GM18873 (cell line): ENCODE data around the gene VAV2.

Experiments
- ATAC-seq: cut with Tn5 transposase; IDR thresholded peaks from one replicate; pipeline ENCODE4 v1.9.1; 2021; ENCODE audit warnings: mild to moderate bottlenecking, moderate library complexity, moderate number of reproducible peaks; ENCODE audit not compliant: unreplicated experiment, low FRiP score

Gene VAV2

GRCh38 chr9:133844881-133845410 is 147.2 kb downstream of the VAV2 start:
- ATAC-seq: no peak

DNA sequence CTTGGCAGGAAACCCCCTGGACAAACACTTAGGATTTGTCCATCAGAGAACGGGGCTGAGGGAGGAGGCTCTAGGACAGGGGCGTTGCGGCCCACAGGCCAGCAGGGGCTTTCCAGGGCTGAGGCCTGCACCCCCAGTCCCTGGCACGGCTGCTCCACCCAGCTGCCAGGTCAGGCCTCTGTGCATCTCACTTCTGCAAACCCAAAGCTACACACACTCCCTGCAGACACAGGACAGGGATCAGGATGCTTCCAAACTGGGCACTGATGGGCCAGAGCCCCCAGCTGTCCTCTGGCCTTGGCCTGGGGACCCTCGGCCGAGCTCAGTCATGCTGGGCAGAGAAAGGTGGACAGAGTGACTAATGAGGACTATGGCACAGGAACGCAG is 147.7 kb downstream of the VAV2 start:
- ATAC-seq: no peak

GRCh38 chr9:133843751-133844397 is 148.2 kb downstream of the VAV2 start:
- no peak for ATAC-seq

GRCh38 chr9:133843250-133843649 is 148.9 kb downstream of the VAV2 start:
- ATAC-seq: no peak

- no peak for ATAC-seq
Measured at GRCh38 chr9:133842721-133843227, 149.3 kb downstream of the VAV2 start.

- ATAC-seq: no peak
Measured at GRCh38 chr9:133842174-133842573, 149.9 kb downstream of the VAV2 start.

DNA sequence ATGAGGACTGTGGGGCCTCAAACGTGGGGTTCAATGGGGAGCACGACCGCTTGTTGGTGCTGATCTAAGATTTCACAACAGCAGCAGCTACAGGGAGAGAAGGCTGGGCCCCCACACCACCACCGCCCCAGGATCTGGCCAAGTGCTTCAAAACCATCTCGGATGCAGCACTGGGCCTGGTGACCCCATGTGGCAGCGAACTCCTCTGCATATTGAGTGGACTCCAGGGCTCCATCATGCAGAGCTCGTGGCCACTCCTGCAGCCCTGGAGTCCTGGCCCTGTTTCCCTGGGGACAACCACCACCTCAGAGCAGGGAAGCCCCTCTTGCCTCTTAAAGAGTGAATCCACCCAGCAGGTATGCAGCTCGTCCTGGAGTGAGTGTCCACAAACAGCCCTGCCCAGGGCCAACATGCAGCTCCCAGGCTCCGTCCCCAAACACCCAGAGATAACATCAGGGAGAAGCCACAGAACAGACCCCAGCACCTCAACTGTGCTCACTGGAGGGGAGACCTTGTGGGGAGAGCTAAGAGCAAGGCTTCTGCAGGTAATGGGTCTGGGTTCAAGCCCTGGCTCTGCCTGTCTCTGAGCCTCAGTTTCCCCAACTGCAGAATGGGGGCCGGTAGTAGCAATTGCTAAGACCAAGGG is 150.8 kb downstream of the VAV2 start:
- ATAC-seq: no peak

GRCh38 chr9:133839822-133840329 is 152.2 kb downstream of the VAV2 start:
- ATAC-seq: no peak

- no peak for ATAC-seq
Measured at GRCh38 chr9:133838859-133839507, 153.1 kb downstream of the VAV2 start.

DNA sequence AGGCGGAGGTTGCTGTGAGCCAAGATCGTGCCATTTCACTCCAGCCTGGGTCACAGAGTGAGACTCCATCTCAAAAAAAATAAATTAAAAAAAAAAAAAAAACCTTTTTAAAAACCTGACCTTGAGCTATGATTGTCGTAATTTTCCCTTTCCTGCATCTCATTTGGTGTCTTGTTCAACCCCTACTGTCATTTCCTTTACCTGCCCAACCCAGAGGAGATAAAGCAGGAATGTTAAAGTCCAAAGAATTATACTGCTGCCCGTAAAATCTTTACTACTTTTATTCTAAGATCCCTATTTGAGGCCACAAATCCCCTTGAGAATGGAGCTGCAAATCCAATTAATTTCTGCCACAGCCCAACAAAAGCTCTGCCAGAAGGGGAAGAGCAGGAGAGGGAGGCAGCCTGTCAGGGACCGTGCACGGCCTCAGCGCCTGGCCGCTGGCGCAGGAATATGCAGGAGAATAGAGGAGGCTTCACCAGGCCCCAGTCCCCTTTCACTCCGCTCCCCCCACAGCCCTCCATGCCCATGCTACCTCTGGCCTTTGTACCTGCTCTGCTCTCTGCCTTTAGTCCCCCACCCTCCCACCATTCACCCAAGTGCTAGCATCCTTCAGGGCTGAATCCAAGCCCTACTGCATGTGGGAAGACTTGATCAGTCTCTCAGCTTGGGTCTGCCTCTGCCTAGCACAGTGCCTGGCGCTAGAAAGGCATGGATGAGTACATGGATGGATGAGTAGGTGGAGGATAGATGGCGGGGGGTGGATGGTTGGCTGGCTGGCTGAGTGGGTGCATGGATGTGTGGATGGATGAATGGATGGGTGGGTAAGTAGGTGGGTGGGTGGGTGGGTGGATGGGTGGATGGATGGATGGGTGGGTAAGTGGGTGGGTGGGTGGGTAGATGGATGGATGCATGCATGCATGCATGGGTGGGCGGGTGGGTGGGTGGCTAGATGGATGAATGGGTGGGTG is 154.2 kb downstream of the VAV2 start:
- no peak for ATAC-seq

DNA sequence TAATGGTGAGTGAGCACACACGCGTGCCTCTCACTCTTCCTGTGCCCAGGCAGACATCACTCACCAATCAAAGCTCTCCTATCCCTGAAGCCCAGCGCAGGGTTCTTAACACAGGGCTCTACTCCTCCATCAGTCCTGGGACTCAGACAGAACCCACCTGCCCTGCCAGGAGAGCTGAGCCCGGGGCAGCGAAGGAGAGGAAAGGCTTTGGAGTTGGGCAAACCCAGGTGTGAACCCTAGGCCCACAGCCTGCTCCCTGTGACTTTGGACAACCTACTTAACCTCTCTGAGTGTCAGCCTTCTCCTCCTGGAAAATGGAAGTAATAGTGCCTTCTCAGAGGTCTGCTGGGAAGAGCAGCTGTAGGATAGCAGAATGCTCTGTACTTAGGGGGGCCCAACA is 155.3 kb downstream of the VAV2 start:
- no peak for ATAC-seq

DNA sequence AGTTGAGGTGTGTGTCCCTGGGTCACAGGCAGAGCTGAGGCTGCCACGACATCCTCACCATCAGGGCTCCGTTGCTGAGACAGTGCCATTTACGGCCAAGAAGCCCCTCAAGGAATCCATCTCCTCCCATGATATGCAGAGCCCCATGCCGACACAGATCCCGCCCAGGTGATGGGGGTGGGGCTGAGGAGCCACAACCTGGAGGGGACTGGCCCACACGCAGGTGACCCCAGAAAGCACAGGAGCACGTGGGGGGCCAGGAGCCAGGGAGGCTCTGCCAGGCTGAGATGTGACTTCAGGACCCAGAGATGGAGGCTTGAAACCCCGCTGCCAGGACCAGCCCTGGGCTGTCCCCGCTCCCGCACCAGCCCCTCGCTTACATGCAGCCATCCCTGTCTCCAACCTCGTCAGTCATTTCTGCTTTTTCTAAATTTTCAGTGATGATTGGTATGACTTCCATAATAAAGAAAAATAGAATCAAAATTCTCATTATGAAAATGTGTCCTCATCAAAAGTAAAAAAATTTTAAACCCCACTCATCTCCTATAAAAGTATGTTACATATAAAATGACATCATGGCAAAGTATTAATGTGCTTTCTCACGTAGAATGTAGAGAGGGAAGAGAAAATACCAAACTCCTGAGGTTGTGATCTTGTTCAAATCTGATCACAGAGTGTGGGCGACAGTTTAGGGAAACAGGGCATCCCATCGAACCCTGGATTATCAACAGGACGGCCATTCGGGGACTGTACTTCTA is 155.9 kb downstream of the VAV2 start:
- ATAC-seq: no peak

GRCh38 chr9:133835262-133835901 is 156.7 kb downstream of the VAV2 start:
- no peak for ATAC-seq

DNA sequence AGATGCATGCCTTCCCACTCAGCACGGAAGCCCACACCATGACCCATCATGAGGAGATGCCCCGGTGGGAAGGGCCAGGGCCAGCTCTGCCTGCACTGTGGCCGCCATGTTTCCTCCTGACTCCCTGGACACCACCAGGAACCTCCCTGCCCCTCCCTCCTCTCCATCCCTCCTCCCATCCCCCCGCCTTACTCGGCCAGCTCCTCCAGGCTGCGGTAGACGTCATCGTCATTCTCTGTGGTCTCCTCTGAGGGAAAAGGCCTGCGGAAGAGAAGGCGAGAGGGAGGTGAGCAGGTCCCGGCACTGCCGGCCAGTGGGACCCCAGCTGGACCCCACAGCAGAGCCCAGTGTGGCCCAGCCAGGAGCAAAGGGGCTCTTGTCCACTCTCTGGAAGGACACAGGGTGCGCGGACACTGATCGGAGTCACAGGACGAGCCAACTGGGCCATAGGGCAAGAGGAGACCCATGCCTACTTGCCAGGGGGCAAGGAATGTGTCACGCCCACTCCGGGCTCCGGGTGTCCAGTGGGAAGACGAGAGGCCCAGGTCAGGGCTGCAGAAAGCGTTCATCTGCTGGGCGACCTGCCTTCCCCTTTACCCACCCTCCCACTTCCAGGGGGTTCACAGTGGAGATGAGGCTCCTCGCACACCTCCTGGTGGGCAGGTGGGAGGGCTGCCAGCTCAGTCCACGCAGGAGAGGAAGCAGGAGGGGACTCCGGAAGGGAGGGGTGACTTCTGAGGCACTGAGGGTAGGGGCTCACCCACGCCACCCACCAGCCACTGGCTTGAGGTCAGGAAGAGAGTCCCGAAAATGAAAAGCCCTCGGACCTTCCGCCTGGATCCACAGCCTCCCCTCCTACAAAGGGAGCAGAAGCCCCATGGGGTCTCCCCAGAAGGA is 157.8 kb downstream of the VAV2 start:
- ATAC-seq: no peak

GRCh38 chr9:133833388-133834025 is 158.6 kb downstream of the VAV2 start:
- ATAC-seq: no peak

- ATAC-seq: no peak
Measured at GRCh38 chr9:133832877-133833276, 159.2 kb downstream of the VAV2 start.

GRCh38 chr9:133830711-133831110 is 161.4 kb downstream of the VAV2 start:
- no peak for ATAC-seq
